IPS-18a (cell line): Measurements from ENCODE around the gene CCR7.

Experiments
- H3K27ac ChIP-seq: one replicate; pipeline ENCODE4 v1.5.1; 2013; ENCODE audit warnings: low read length
- H3K27me3 ChIP-seq: one replicate; pipeline ENCODE4 v1.6.1; 2013; ENCODE audit warnings: mild to moderate bottlenecking, low read length; ENCODE audit not compliant: control insufficient read depth, insufficient read depth
- H3K36me3 ChIP-seq: one replicate; pipeline ENCODE4 v1.6.1; 2013; ENCODE audit warnings: low read depth, low read length; ENCODE audit not compliant: control insufficient read depth
- H3K4me1 ChIP-seq: one replicate; pipeline ENCODE4 v1.6.1; 2013; ENCODE audit warnings: low read depth, low read length; ENCODE audit not compliant: control insufficient read depth
- H3K4me3 ChIP-seq: one replicate; pipeline ENCODE4 v1.5.1; 2013; ENCODE audit warnings: low read length
- H3K9ac ChIP-seq: one replicate; pipeline ENCODE4 v1.6.1; 2013; ENCODE audit warnings: mild to moderate bottlenecking, low read length, moderate library complexity
- H3K9me3 ChIP-seq: one replicate; pipeline ENCODE4 v1.6.1; 2013; ENCODE audit warnings: low read depth, low read length; ENCODE audit not compliant: control insufficient read depth

The CCR7 gene

GRCh38 chr17:40564883-40565768, at the start of gene CCR7:
Gene CCR7 (minus strand): TSS chr17:40565472. CDS start chr17:40565409, 63 bp downstream.
- no peaks in the 10 kb centered on the region for H3K27me3 ChIP-seq
- H3K4me3 ChIP-seq, result no peak within 1 kb of the TSS
- H3K36me3 ChIP-seq, result no peaks in the 10 kb centered on the region
- peaks cover under 1% of the 10 kb centered on the region for H3K4me1 ChIP-seq
- H3K9ac ChIP-seq, result no peak within 1 kb of the TSS
- peaks cover 8% of the 10 kb centered on the region for H3K9me3 ChIP-seq
- no peak within 1 kb of the TSS for H3K27ac ChIP-seq

- no peaks in the 10 kb centered on the region for H3K27me3 ChIP-seq
- no peaks in the 10 kb centered on the region for H3K4me1 ChIP-seq
- no peak overlapping the region for H3K9ac ChIP-seq
- no peaks in the 10 kb centered on the region for H3K9me3 ChIP-seq
- no peak overlapping the region for H3K27ac ChIP-seq
- no peaks in the 10 kb centered on the region for H3K36me3 ChIP-seq
- H3K4me3 ChIP-seq, result no peak overlapping the region
Measured at GRCh38 chr17:40614431-40615067, 49.3 kb upstream of the CCR7 start.

- H3K9me3 ChIP-seq, result no peaks in the 10 kb centered on the region
- no peaks in the 10 kb centered on the region for H3K27me3 ChIP-seq
- no peak overlapping the region for H3K9ac ChIP-seq
- no peaks in the 10 kb centered on the region for H3K36me3 ChIP-seq
- H3K27ac ChIP-seq, result no peak overlapping the region
- H3K4me3 ChIP-seq, result no peak overlapping the region
- H3K4me1 ChIP-seq, result no peaks in the 10 kb centered on the region
Measured at GRCh38 chr17:40613467-40614154, 48.3 kb upstream of the CCR7 start.

GRCh38 chr17:40612599-40613244, 47.5 kb upstream of the CCR7 start:
- no peaks in the 10 kb centered on the region for H3K36me3 ChIP-seq
- H3K4me3 ChIP-seq, result no peak overlapping the region
- peaks cover 2% of the 10 kb centered on the region for H3K4me1 ChIP-seq

GRCh38 chr17:40611840-40612474, 46.7 kb upstream of the CCR7 start:
- Histone ChIP-seq H3K36me3 (no peaks in the 10 kb centered on the region), H3K9ac (no peak overlapping the region), H3K4me3 (no peak overlapping the region), H3K27ac (no peak overlapping the region), H3K4me1 (peaks cover 2% of the 10 kb centered on the region), H3K27me3 (no peaks in the 10 kb centered on the region), H3K9me3 (no peaks in the 10 kb centered on the region)

More at GRCh38 chr17:40612599-40613244, 47.5 kb upstream of the CCR7 start:
- Histone ChIP-seq H3K27me3 (no peaks in the 10 kb centered on the region), H3K9me3 (no peaks in the 10 kb centered on the region), H3K9ac (no peak overlapping the region), H3K27ac (no peak overlapping the region)

GRCh38 chr17:40610359-40610758, 45.1 kb upstream of the CCR7 start:
- Histone ChIP-seq H3K9ac (no peak overlapping the region), H3K9me3 (no peaks in the 10 kb centered on the region), H3K4me3 (no peak overlapping the region), H3K4me1 (peaks cover 2% of the 10 kb centered on the region), H3K27me3 (no peaks in the 10 kb centered on the region), H3K36me3 (no peaks in the 10 kb centered on the region), H3K27ac (no peak overlapping the region)

GRCh38 chr17:40608061-40608581, 42.8 kb upstream of the CCR7 start:
- Histone ChIP-seq H3K9me3 (no peaks in the 10 kb centered on the region), H3K27me3 (no peaks in the 10 kb centered on the region), H3K36me3 (no peaks in the 10 kb centered on the region), H3K4me3 (no peak overlapping the region), H3K27ac (no peak overlapping the region), H3K9ac (no peak overlapping the region), H3K4me1 (peaks cover 2% of the 10 kb centered on the region)

- no peaks in the 10 kb centered on the region for H3K27me3 ChIP-seq
- no peak overlapping the region for H3K4me3 ChIP-seq
- H3K4me1 ChIP-seq, result peaks cover 2% of the 10 kb centered on the region
Measured at GRCh38 chr17:40607641-40608040, 42.4 kb upstream of the CCR7 start.

GRCh38 chr17:40606548-40607353, 41.5 kb upstream of the CCR7 start:
- Histone ChIP-seq H3K4me1 (peaks cover 2% of the 10 kb centered on the region), H3K9me3 (no peaks in the 10 kb centered on the region), H3K9ac (no peak overlapping the region), H3K36me3 (no peaks in the 10 kb centered on the region), H3K27ac (no peak overlapping the region), H3K27me3 (no peaks in the 10 kb centered on the region), H3K4me3 (no peak overlapping the region)

More at GRCh38 chr17:40607641-40608040, 42.4 kb upstream of the CCR7 start:
- Histone ChIP-seq H3K9ac (no peak overlapping the region), H3K27ac (no peak overlapping the region), H3K36me3 (no peaks in the 10 kb centered on the region), H3K9me3 (no peaks in the 10 kb centered on the region)

GRCh38 chr17:40605306-40605705, 40.0 kb upstream of the CCR7 start:
- Histone ChIP-seq H3K9me3 (no peaks in the 10 kb centered on the region), H3K27me3 (no peaks in the 10 kb centered on the region), H3K4me1 (peaks cover 2% of the 10 kb centered on the region), H3K36me3 (no peaks in the 10 kb centered on the region), H3K4me3 (no peak overlapping the region), H3K27ac (no peak overlapping the region), H3K9ac (no peak overlapping the region)
